DOHH2 (cell line): ENCODE data around the gene GALNT2.

ENCODE experiments used
- H3F3A ChIP-seq: fragments of 200-600 bp; sonication (generic), shearing (Covaris generic); 2 replicates; pipeline ENCODE4 v1.6.0; 2016; ENCODE audit warnings: antibody characterized with exemption, mild to moderate bottlenecking; ENCODE audit not compliant: control insufficient read depth, insufficient read depth
- H3K27ac ChIP-seq: fragments of 200-600 bp; sonication (generic); 2 replicates; pipeline ENCODE4 v1.5.1; 2014; ENCODE audit warnings: low read depth, mild to moderate bottlenecking, low read length, moderate library complexity
- H3K27me3 ChIP-seq: fragments of 200-600 bp; sonication (generic); 2 replicates; pipeline ENCODE4 v1.6.1; 2014; ENCODE audit warnings: mild to moderate bottlenecking, low read length, mixed read lengths; ENCODE audit not compliant: control insufficient read depth
- H3K36me3 ChIP-seq: fragments of 200-600 bp; sonication (generic); 2 replicates; pipeline ENCODE4 v1.6.1; 2014; ENCODE audit warnings: mild to moderate bottlenecking, low read length, moderate library complexity, mixed read lengths; ENCODE audit not compliant: control insufficient read depth
- H3K4me1 ChIP-seq: fragments of 200-600 bp; sonication (generic); 2 replicates; pipeline ENCODE4 v1.6.1; 2014; ENCODE audit warnings: mild to moderate bottlenecking, low read length, mixed read lengths; ENCODE audit not compliant: control insufficient read depth
- H3K4me2 ChIP-seq: fragments of 200-600 bp; sonication (generic); 2 replicates; pipeline ENCODE4 v1.6.0; 2014; ENCODE audit warnings: mild to moderate bottlenecking, low read length, moderate library complexity
- H3K4me3 ChIP-seq: fragments of 200-600 bp; sonication (generic); 2 replicates; pipeline ENCODE4 v1.5.1; 2014; ENCODE audit warnings: mild to moderate bottlenecking, low read length, mixed read lengths
- H3K79me2 ChIP-seq: fragments of 200-600 bp; sonication (generic); 2 replicates; pipeline ENCODE4 v1.6.1; 2014; ENCODE audit warnings: mild to moderate bottlenecking, low read length, mixed read lengths; ENCODE audit not compliant: control insufficient read depth
- H3K9me2 ChIP-seq: fragments of 200-600 bp; sonication (generic); replicated peaks from 2 replicates; pipeline ENCODE4 v1.6.1; 2014; ENCODE audit warnings: mild to moderate bottlenecking, low read length, mixed read lengths; ENCODE audit not compliant: control insufficient read depth
- H3K9me3 ChIP-seq: fragments of 200-600 bp; sonication (generic); 2 replicates; pipeline ENCODE4 v1.6.1; 2014; ENCODE audit warnings: antibody characterized with exemption, low read length, mixed read lengths; ENCODE audit not compliant: control insufficient read depth, insufficient read depth
- H4K20me1 ChIP-seq: fragments of 200-600 bp; sonication (generic); 2 replicates; pipeline ENCODE4 v1.6.0; 2014; ENCODE audit warnings: low read depth, mild to moderate bottlenecking, antibody characterized with exemption, low read length, moderate library complexity; ENCODE audit not compliant: control insufficient read depth, insufficient read depth
- CTCF ChIP-seq: fragments of 200-600 bp; sonication (generic); IDR thresholded peaks from one replicate; pipeline ENCODE4 v1.5.1; 2014; ENCODE audit warnings: antibody characterized with exemption, mild to moderate bottlenecking, low read depth, low read length; ENCODE audit not compliant: poor library complexity, severe bottlenecking
- EZH2phosphoT487 ChIP-seq: fragments of 200-600 bp; sonication (generic); IDR thresholded peaks from 2 replicates; pipeline ENCODE4 v1.6.1; 2017; ENCODE audit warnings: borderline replicate concordance, mild to moderate bottlenecking, antibody characterized with exemption, low read length, moderate library complexity, mixed read lengths

GALNT2 gene

DNA sequence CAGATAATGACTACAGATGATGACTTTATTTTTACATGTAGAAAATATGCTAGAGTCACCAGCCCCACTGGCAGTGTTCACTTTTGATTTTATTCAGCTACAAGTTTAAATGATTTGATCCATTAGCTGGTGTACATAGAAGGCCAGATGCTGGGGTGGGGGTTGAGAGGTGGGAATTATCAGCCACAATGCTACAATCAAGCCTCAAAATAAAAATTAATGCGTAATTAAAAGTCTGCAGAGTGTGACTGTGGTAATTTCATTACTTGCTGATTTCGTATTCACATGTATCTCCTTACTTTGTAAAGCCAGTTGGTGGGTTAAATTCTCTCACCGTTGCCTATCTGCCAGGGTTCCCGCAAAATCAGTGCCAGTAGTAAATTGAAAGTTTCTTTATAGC, 109.3 kb downstream of the GALNT2 start:
- no peaks in the 10 kb centered on the region for H3K79me2 ChIP-seq
- H3K4me3 ChIP-seq = no peak overlapping the region
- H3K9me3 ChIP-seq = no peaks in the 10 kb centered on the region
- no peaks in the 10 kb centered on the region for H3K27me3 ChIP-seq
- H3K4me2 ChIP-seq = no peak overlapping the region
- peaks cover 8% of the 10 kb centered on the region for H3K4me1 ChIP-seq
- H4K20me1 ChIP-seq = no peaks in the 10 kb centered on the region
- no peaks in the 10 kb centered on the region for H3F3A ChIP-seq
- H3K27ac ChIP-seq = no peak overlapping the region
- H3K9me2 ChIP-seq = no peaks in the 10 kb centered on the region
- no peaks in the 10 kb centered on the region for H3K36me3 ChIP-seq
- TF ChIP-seq EZH2phosphoT487 (no peak), CTCF (no peak)

GRCh38 chr1:230176871-230177411, 109.9 kb downstream of the GALNT2 start:
- Histone ChIP-seq H3K27ac (no peak overlapping the region), H3F3A (no peaks in the 10 kb centered on the region), H3K9me2 (no peaks in the 10 kb centered on the region), H3K4me2 (no peak overlapping the region), H3K36me3 (no peaks in the 10 kb centered on the region), H3K9me3 (no peaks in the 10 kb centered on the region), H3K4me1 (peaks cover 8% of the 10 kb centered on the region), H4K20me1 (no peaks in the 10 kb centered on the region), H3K79me2 (peaks cover 3% of the 10 kb centered on the region), H3K27me3 (no peaks in the 10 kb centered on the region), H3K4me3 (no peak overlapping the region)
- TF ChIP-seq EZH2phosphoT487 = no peak
- no peak for TF ChIP-seq CTCF

DNA sequence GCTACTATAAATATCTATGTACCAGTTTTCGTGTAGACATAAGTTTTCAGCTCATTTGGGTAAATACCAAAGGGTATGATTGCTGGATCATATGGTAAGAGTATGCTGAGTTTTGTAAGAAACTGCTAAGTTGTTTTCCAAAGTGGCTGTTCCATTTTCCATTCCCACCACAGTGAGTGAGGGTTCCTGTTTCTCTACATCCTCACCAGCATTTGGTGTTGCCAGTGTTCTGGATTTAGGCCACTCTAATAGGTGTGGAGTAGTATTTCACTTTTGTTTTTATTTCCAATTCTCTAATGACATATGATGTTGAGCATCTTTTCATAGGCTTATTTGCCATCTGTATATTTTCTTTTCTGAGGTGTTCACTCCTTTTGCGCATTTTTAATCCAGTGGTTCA, 112.2 kb downstream of the GALNT2 start:
- H3K9me2 ChIP-seq = no peaks in the 10 kb centered on the region
- H3K4me2 ChIP-seq = no peak overlapping the region
- H3K4me3 ChIP-seq = no peak overlapping the region
- H3K4me1 ChIP-seq = peaks cover 8% of the 10 kb centered on the region
- H3K79me2 ChIP-seq = peaks cover 4% of the 10 kb centered on the region
- H4K20me1 ChIP-seq = no peaks in the 10 kb centered on the region
- H3K27ac ChIP-seq = no peak overlapping the region
- no peaks in the 10 kb centered on the region for H3K9me3 ChIP-seq
- H3F3A ChIP-seq = no peaks in the 10 kb centered on the region
- H3K36me3 ChIP-seq = no peaks in the 10 kb centered on the region
- H3K27me3 ChIP-seq = no peaks in the 10 kb centered on the region
- TF ChIP-seq CTCF (no peak), EZH2phosphoT487 (no peak)
